ENCODE data around the gene LIMS2. TPM values are rescaled to one million over a fixed set of nuclear protein-coding genes. Genes with fewer than 3 reads are reported as not detected.

Gene LIMS2
- total and polyA plus RNA-seq, 2 of the 8 experiments (the other 6 are each of a cell fraction or from before 2014, with no cell fraction given), result 3.3 to 4.8 TPM

DNA sequence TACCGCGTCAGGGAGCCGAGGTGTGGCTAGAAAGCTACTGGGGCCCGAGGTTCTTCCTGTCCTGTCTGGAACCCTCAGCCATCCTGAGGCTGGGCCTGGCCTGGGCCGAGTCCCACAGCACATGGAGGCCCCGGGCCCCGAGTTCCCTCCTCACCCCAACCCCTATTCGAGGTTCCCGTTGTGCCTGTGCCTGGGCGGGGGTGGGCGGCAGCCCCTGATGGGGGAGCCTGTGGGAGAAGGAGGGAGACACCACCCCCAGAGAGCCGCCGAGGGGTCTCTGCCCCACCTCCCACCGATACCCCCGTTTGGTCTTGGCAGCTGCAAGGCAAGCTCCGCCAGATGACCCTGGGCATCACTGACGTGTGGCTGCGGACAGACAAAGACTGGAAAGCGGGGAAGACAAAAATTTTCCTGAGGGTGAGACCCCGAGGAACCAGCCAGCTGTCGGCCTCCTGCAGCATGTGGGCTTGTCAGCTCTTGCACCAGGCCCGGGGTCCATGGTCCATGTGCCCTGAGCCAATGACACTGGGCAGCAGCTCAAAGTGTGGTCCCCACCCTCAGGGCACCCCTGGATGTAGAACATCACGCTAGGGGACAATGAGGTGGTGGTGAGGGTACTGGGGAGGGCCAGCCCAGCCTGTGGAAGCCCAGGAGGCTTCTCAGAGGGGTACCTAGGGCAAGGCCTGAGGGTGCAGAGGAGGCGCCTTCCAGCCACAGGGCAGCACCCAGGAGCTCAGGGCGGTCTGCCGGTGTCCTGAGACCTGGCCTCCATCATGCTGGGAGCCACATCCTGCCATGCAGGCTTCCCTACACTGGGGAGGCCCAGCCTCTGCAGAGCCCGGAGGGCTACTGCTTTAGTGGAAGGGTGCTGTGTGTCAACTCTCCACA, 81.9 kb downstream of the LIMS2 start:
- 91% methylated on average over 20 of the region's 27 CpGs; no CpG with 5 or more reads in 1 of the 2 experiments for WGBS, 2 experiments (ENCODE audit: extremely low coverage in 1 of 2, insufficient coverage in 1 of 2, insufficient read length in 1 of 2, insufficient replicate concordance in 2 of 2, low coverage in 1 of 2, low lambda C conversion rate in 2 of 2, missing lambda C conversion rate in 1 of 2)
- POLR2A ChIA-PET (ENCODE audit: partially characterized antibody), result no interaction called here
- TF ChIP-seq GTF2F1 (IDR thresholded peaks at IDR 0.05; ENCODE audit: borderline replicate concordance, low read depth, low read length) (no peak), TBP (IDR thresholded peaks at IDR 0.05; ENCODE audit: low read depth, low read length) (no peak), POU5F1 (IDR thresholded peaks at IDR 0.05; ENCODE audit: low read depth, low read length) (no peak), CHD1 (IDR thresholded peaks at IDR 0.05; ENCODE audit: low read depth, low read length) (no peak), SIN3A (conservative IDR thresholded peaks at IDR 0.05 in 1 of 2, IDR thresholded peaks at IDR 0.05 in 1 of 2; ENCODE audit: low read depth in 1 of 2, low read length in 2 of 2) (no peak), KDM5A (IDR thresholded peaks at IDR 0.05; ENCODE audit: low read length) (no peak), EGR1 (IDR thresholded peaks at IDR 0.05; ENCODE audit: borderline replicate concordance, low read depth, low read length) (no peak), GABPA (IDR thresholded peaks at IDR 0.05; ENCODE audit: borderline replicate concordance, insufficient read depth, low read length) (no peak), NANOG (IDR thresholded peaks at IDR 0.05; ENCODE audit: insufficient read depth, low read depth, low read length, poor library complexity, severe bottlenecking) (no peak), SIX5 (IDR thresholded peaks at IDR 0.05; ENCODE audit: low read depth, low read length) (no peak)
- TF ChIP-seq, protein P1, sequence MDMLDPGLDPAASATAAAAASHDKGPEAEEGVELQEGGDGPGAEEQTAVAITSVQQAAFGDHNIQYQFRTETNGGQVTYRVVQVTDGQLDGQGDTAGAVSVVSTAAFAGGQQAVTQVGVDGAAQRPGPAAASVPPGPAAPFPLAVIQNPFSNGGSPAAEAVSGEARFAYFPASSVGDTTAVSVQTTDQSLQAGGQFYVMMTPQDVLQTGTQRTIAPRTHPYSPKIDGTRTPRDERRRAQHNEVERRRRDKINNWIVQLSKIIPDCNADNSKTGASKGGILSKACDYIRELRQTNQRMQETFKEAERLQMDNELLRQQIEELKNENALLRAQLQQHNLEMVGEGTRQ (IDR thresholded peaks at IDR 0.05; ENCODE audit: low read length), result no peak

More for the DNA sequence above, 81.9 kb downstream of the LIMS2 start:
- H2AK5ac ChIP-seq (ENCODE audit: low read depth, low read length), result no peak overlapping the region
- no peak overlapping the region for H2BK5ac ChIP-seq (ENCODE audit: low read depth, low read length)
- H3K27ac ChIP-seq (ENCODE audit: low read depth, low read length), result no peak overlapping the region
- no peak overlapping the region for H4K8ac ChIP-seq (ENCODE audit: extremely low read depth, insufficient read depth, low read length)
- no peak overlapping the region for H3K4me2 ChIP-seq (ENCODE audit: insufficient read depth in 1 of 2, low read depth in 2 of 2, low read length in 2 of 2)
- H3K4ac ChIP-seq (replicated peaks; ENCODE audit: insufficient read length, low read depth, low read length), result no peak overlapping the region
- no peaks in the 10 kb centered on the region for H3K9me3 ChIP-seq (ENCODE audit: insufficient read depth in 2 of 2, low read depth in 1 of 2, low read length in 1 of 2)
- H4K91ac ChIP-seq (replicated peaks; ENCODE audit: insufficient read length, low read length), result no peak overlapping the region
- no peaks in the 10 kb centered on the region for H3K79me2 ChIP-seq (ENCODE audit: control insufficient read depth in 1 of 2, insufficient read depth in 2 of 2, low read length in 2 of 2)
- no peak overlapping the region for H3K9ac ChIP-seq (replicated peaks in 1 of 4; ENCODE audit: extremely low read depth in 1 of 4, low read depth in 3 of 4, low read length in 3 of 4)
- H3K23me2 ChIP-seq (ENCODE audit: low read depth, low read length), result peaks cover 10% of the 10 kb centered on the region; the same call in 1 of the 2 replicates
- no peak overlapping the region for H2BK120ac ChIP-seq (replicated peaks; ENCODE audit: low read depth, low read length)
- H3K14ac ChIP-seq (ENCODE audit: insufficient read length), result no peak overlapping the region
- H2BK15ac ChIP-seq (ENCODE audit: low read length), result no peak overlapping the region
- no peak overlapping the region for H2BK12ac ChIP-seq (ENCODE audit: low read depth, low read length)
- no peaks in the 10 kb centered on the region for H3K27me3 ChIP-seq (replicated peaks in 1 of 4; ENCODE audit: control insufficient read depth in 3 of 4, extremely low read depth in 1 of 4, insufficient read depth in 3 of 4, low read length in 3 of 4)
- H3K4me1 ChIP-seq (replicated peaks in 1 of 4; ENCODE audit: control insufficient read depth in 3 of 4, insufficient read depth in 4 of 4, low read length in 3 of 4), result no peaks in the 10 kb centered on the region
- no peak overlapping the region for H2AFZ ChIP-seq (ENCODE audit: low read length)
- no peak overlapping the region for H3K18ac ChIP-seq (ENCODE audit: extremely low read depth, low read length)
- no peaks in the 10 kb centered on the region for H3K36me3 ChIP-seq (ENCODE audit: control insufficient read depth in 2 of 4, insufficient read depth in 4 of 4, low read length in 3 of 4)
- H3K4me3 ChIP-seq (ENCODE audit: extremely low read depth in 1 of 4, insufficient read depth in 2 of 4, low read depth in 3 of 4, low read length in 4 of 4), result no peak overlapping the region
- no peak overlapping the region for H2BK20ac ChIP-seq (ENCODE audit: low read length)
- H4K5ac ChIP-seq (ENCODE audit: insufficient read length, low read depth, low read length), result no peak overlapping the region
- H3K79me1 ChIP-seq (ENCODE audit: low read depth, low read length), result no peaks in the 10 kb centered on the region
- H3K23ac ChIP-seq (ENCODE audit: insufficient read length), result no peak overlapping the region
- DNase-seq (ENCODE audit: low read depth in 1 of 2, low spot score in 2 of 2) (no peak), FAIRE-seq (no peak)
- CTCF ChIA-PET (ENCODE audit: partially characterized antibody), result interaction anchor here (0.8 to 7.0 kb wide), 13 partner anchors 9 to 102 kb away, joined by 3 to 160 read pairs (median 8); partner anchors contain the start of genes GPR17 and LIMS2
- H3K56ac ChIP-seq (replicated peaks; ENCODE audit: insufficient read length, low read depth, low read length), result no peak overlapping the region
- no peaks in the 10 kb centered on the region for H4K20me1 ChIP-seq (replicated peaks in 1 of 2; ENCODE audit: control insufficient read depth in 1 of 2, insufficient read depth in 2 of 2, low read length in 2 of 2)
